Dedifferentiated amniotic fluid mesenchymal stem cell (primary cell): ENCODE data around the gene CDC5L.

Experiments used
- DNase-seq: peaks from one replicate; pipeline ENCODE4 v3.0.0-alpha.2; 2016; ENCODE audit errors: extremely low spot score

CDC5L gene

DNA sequence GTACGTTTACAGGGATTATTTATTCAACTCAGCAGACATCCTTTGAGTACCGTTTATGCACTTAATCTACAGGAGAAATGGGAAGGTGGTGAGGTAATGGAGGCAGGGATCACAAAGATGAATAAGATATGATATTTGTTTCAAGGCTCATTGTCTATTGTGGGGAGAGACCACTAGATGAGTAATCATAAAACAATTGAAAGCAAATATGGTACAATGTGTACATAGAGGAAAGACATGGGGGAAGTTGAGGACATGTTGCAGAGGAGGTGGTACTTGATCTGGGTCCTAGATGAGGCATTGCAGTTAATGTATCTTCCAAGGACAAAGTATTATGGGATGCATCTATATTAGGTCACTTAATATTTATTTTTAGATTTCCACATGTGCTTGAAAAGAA lies 13.7 kb upstream of the CDC5L start:
- no peak for DNase-seq

- DNase-seq = no peak
Observed at GRCh38 chr6:44375071-44375470, 12.4 kb upstream of the CDC5L start.

DNA sequence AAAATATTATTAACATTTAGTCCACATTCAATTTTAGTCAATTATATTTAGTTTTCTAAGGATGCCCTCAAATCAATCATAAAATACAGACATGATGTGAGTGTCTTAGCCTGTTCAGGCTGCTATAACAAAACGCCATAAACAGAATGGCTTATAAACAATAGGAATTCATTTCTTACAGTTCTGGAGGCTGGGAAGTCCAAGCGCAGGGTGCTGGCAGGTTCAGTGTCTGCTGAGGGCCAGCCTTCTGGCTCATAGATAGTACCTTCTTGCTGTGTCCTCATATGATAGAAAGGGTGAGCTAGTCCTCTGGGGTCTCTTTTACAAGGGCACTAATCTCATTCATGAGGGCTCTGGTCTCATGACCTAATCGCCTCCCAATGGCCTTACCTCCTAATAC lies 10.0 kb upstream of the CDC5L start:
- no peak for DNase-seq

DNA sequence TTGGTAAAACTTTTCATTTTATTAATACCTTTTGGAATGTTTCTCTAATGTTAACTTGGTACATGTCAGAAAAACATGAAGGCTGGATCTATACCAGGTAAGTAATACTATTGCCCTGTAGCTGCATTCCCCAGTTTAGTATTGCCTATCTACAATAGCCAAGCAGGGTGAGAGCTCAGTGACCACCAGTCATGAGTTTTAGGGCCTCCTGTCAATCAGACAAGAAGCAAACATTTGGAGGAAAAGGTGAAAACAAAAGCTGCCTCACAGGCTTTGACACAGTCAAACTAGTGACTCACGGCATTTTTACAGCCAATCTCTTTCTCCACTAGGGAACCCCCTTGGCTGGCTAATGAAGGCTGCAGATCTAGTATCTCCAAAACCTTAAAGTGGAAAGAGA lies 9.5 kb upstream of the CDC5L start:
- no peak for DNase-seq

GRCh38 chr6:44381739-44382138 lies 5.8 kb upstream of the CDC5L start:
- DNase-seq = no peak

- peak; percentile 39 for DNase-seq
Observed at GRCh38 chr6:44386364-44386928, 1.1 kb upstream of the CDC5L start.

DNA sequence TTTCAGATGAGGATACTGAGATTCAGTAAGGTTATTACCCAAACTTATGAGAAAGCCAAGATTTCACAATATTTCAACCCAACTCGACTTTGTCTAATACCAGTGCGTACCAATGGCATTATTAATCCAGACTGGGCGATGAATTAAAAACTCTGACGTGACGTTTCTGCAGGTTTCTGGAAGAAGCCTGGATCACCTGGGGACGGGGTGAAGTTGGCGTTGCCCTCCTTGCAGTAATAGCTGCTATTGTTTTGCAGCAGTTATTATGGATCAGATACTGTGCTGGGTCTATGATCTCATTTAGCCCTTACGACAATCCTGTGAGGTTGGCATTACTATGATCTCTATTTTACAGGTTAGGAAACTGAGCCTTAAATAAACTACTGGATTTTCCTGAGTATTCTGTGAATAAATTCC lies 569 bp upstream of the CDC5L start:
- no peak for DNase-seq

DNA sequence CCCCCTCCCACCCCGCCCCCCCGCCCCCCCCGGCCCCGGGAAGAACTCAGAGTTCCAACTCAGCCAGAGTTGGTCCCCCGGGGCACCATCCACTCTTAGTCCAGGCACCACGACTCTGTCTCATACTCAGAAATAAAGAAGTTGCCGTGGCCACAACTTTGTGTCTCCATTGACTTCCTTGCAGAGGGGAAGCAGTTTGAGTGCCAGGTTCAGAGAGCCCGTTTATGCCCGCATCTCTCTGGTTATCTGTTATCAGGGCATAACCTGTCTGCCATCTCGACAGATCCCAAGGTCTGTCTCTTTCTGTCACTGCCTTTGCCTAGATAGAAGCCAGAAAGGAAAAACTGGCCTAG lies 605 bp downstream of the CDC5L start:
- no peak for DNase-seq

DNA sequence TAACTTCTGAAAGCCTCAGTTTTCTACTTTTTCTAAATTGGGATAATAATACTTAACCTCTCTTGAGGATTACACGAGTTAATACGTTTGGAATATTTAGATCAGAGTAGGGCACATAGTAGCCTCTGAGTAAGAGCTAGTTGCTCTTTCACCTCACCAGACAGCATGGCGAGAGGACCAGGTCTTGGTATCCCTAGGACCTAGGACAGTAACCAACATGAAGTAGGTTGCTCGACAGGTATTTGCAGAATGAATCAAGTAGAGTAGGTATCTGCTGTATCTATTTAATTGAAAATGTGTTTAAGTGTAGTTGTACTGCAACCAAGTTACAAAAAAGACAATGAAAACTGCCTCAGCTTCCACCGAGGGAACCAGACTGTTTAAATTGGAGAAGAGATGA lies 1.4 kb downstream of the CDC5L start:
- DNase-seq = no peak

GRCh38 chr6:44390158-44390683 lies 2.7 kb downstream of the CDC5L start:
- DNase-seq = no peak

- no peak for DNase-seq
Observed at GRCh38 chr6:44395501-44395900, 8.0 kb downstream of the CDC5L start.

DNA sequence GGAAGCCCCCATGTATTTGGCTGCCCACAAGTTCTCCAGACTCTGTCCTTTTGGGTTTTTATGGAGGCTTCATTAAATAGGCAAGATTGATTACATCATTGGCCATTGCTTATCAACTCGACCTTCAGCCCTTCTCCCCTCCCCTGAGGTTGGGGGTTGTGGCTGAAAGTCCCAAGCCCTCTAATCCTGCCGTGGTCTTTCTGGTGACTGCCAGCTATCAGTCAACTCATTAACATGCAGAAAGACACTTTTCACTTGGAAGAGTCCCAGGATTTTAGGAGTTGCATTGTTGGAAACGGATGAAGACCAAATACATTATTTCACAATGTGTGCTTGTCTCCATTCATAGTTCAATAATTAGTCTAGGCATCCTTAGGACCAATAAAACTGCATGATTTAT lies 9.5 kb downstream of the CDC5L start:
- no peak for DNase-seq

DNA sequence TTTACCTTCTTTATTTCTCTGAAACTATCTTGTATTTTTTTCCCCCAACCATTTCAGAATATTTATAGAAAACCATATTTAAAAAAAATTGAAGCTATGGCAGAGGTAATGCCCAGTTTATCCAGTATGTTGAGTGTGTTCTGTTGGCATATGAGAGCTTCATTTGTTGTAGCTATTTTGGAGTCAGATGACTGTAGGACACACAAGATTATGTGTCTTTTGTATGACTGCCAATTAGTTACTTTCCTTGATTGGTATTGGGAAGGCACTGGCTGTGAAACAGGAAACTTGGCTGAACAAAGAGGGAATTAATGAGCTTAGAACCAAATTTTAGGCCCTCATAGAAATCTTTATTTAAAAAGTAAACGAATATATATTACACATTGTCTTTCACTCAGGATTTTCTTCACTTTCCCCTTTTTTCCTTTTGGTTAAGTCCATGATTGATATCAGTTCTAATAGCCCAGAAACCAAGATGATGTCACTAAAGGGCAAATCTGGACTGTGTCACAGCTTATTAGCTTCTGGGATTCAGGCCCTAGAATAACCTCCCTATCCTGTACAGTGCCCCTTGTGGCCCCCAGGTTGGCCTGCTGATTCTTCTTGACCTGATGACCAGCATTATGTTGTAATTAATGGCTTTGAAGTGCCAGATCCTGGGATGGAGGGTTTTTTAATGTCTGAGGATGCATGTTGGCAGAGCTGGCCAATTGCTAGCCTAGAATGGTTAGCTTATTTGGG lies 10.1 kb downstream of the CDC5L start:
- DNase-seq = no peak

GRCh38 chr6:44399991-44400390 lies 12.5 kb downstream of the CDC5L start:
- no peak for DNase-seq

DNA sequence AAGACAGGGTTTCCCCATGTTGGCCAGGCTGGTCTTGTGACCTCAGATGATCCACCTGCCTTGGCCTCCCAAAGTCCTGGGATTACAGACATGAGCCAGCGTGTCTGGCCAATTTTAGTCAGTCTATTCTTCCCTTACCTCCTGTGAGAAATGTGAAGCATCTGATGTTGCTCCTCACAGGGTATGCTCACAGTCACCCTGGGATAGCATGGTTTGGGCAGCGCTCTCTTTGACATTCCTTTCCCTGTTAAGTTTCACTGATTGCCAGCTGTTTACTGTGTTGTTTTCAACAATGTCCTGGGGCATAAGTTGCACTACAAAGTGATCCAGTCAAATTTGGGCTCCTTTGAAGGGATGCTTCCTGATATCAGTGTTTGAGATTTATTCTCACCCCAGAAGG lies 13.1 kb downstream of the CDC5L start:
- no peak for DNase-seq

DNA sequence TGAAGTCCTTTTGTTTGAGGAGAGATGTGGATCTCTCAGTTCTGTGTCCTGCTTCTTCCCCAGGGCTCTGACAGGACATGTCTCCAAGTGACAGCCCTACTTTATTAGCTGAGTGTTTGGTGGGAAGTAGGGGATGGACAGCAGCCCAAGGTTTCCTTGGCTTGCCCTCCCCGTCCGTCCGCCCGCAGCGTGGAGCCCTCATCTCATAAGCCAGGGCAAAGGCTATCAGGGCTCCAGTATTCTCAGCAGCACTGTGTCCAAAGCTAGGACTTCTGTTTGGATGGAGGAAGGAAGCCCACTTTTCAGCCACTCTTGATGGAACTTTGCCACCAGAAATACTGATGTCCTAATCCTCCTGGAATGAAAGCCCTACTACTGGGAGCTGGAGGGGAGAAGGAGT lies 13.6 kb downstream of the CDC5L start:
- DNase-seq = no peak

DNA sequence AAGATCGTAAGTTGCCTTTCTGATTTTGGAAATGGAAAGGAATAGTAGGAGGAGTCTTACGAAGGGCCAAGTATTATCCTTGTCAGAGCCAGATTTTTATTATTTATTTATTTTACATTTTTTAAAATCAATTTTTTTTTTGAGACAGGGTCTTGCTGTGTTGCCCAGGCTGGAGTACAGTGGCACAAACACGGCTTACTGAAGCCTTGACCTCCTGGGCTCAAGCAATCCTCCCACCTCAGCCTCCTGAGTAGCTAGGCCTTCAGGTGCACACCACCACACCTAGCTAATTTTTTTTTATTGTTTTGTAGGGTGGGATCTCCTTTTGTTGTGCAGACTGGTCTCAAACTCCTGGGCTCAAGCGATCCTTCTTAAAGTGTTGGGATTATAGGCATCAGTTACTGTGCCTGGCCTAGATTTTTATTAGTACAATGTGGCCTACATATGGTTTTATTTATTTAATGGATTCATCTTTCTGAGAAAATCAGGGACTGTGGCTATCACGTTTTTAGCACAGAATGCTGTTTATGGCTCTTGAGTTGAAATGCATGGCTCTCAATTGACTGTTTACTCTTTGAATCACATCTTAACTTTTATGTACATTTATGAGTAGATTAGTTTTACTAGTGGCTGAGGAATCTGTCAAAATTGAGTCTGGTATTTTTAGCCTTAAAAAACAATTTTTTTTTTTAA lies 16.7 kb downstream of the CDC5L start:
- no peak for DNase-seq

DNA sequence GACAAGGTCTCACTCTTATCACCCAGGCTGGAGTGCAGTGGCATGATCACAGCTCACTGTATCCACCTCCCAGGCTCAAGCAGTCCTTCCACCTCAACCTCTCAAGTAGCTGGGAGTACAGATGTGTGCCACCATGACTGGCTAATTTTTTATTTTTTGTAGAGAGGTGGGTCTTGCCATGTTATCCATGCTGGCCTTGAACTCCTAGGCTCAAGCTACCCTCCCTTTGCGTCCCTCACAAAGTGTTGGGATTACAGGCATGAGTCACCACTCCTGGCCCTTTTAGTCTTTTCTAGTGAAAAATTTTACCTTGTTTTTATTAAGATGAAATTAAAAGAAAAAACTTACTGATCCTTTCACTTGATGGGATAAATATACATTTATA lies 17.2 kb downstream of the CDC5L start:
- DNase-seq = no peak

- DNase-seq = no peak
Observed at GRCh38 chr6:44407951-44408670, 20.6 kb downstream of the CDC5L start.

- DNase-seq = no peak
Observed at GRCh38 chr6:44409207-44409794, 21.8 kb downstream of the CDC5L start.

DNA sequence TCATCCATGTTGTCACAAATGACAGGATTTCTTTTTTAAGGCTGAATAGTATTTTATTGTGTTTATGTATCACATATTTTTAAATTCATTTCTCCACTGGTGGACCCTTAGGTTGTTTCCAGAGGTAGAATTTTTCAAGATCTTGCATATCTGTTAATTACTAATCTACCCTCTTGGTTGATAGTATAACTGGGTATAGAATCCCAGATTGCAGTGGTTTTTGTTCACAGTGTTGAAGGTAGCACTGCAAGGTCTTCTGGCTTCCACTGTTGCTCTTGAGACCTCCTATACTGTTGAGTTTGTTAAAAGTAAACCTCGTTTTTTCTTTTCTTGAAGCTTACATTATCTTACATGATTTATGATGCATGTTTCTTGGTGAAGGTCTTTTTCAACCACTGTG lies 22.9 kb downstream of the CDC5L start:
- no peak for DNase-seq

GRCh38 chr6:44411141-44411540 lies 23.6 kb downstream of the CDC5L start:
- DNase-seq = no peak
